H1 (cell line): Measurements from ENCODE around the gene HSPA12A. TPM values are rescaled to one million over a fixed set of nuclear protein-coding genes. Genes with fewer than 3 reads are reported as not detected.
A peak's percentile ranks its signal among the peaks of the same experiment; 100 is the strongest.

Experiments
- CTCF ChIA-PET: fragments of 300-600 bp; sonication (Branson Sonifier 250); formaldehyde crosslinking; loops from one replicate; lab custom pipeline; 2021; ENCODE audit not compliant: partially characterized antibody; lab: Charles Lee
- POLR2A ChIA-PET: fragments of 300-600 bp; sonication (Branson Sonifier 250); formaldehyde crosslinking; loops from one replicate; lab custom pipeline; 2021; ENCODE audit warnings: inconsistent platforms; ENCODE audit not compliant: partially characterized antibody; lab: Charles Lee
- DNase-seq, 2 experiments: peaks; one replicate each; pipeline versions ENCODE4 v3.0.0 to v3.0.0-alpha.2; 2010 to 2022; ENCODE audit warnings: low spot score in 2 of 2, low read depth in 1 of 2, mixed read lengths in 1 of 2
- FAIRE-seq: peaks from 2 replicates; lab custom pipeline; 2011; peaks lifted over from hg19 to GRCh38; lab: Jason Lieb, UNC
- H2AFZ ChIP-seq: 2 replicates; pipeline ENCODE4 v1.8.1; 2012; ENCODE audit warnings: low read length, inconsistent platforms
- H2AK5ac ChIP-seq: 2 replicates; pipeline ENCODE4 v1.6.1; 2013; ENCODE audit warnings: low read depth, low read length
- H2BK120ac ChIP-seq: replicated peaks from 2 replicates; pipeline ENCODE3; 2013; ENCODE audit warnings: low read depth, low read length, inconsistent platforms
- H2BK12ac ChIP-seq: 2 replicates; pipeline ENCODE4 v1.6.1; 2013; ENCODE audit warnings: low read depth, low read length
- H2BK15ac ChIP-seq: 2 replicates; pipeline ENCODE4 v1.6.1; 2013; ENCODE audit warnings: low read length
- H2BK20ac ChIP-seq: 2 replicates; pipeline ENCODE4 v1.6.1; 2013; ENCODE audit warnings: low read length
- H2BK5ac ChIP-seq: 2 replicates; pipeline ENCODE4 v1.6.1; 2013; ENCODE audit warnings: low read depth, low read length
- H3K14ac ChIP-seq: 2 replicates; pipeline ENCODE4 v1.6.1; 2013; ENCODE audit warnings: inconsistent platforms; ENCODE audit not compliant: insufficient read length
- H3K18ac ChIP-seq: 2 replicates; pipeline ENCODE4 v1.6.1; 2013; ENCODE audit warnings: low read length; ENCODE audit errors: extremely low read depth
- H3K23ac ChIP-seq: 2 replicates; pipeline ENCODE4 v1.6.1; 2013; ENCODE audit warnings: inconsistent platforms; ENCODE audit not compliant: insufficient read length
- H3K23me2 ChIP-seq: 2 replicates; pipeline ENCODE4 v1.6.1; 2013; ENCODE audit warnings: low read depth, low read length
- H3K27ac ChIP-seq: 2 replicates; pipeline ENCODE4 v1.6.1; 2011; ENCODE audit warnings: low read depth, low read length, inconsistent platforms
- H3K27me3 ChIP-seq, 4 experiments: replicated peaks in 1 of 4; 1 replicate in 1 of 4; 2 replicates in 3 of 4; pipeline versions ENCODE4 v1.6.1 to v1.8.1; 2011 to 2013; ENCODE audit warnings: low read length in 3 of 4, mild to moderate bottlenecking in 3 of 4, inconsistent platforms in 2 of 4, mixed read lengths in 2 of 4, moderate library complexity in 1 of 4; ENCODE audit not compliant: control insufficient read depth in 3 of 4, insufficient read depth in 3 of 4; ENCODE audit errors: extremely low read depth in 1 of 4
- H3K36me3 ChIP-seq, 4 experiments: 2 replicates each; pipeline versions ENCODE4 v1.6.1 to v1.8.1; 2011 to 2013; ENCODE audit warnings: mild to moderate bottlenecking in 4 of 4, low read length in 3 of 4, moderate library complexity in 2 of 4, control low read depth in 1 of 4, inconsistent platforms in 1 of 4; ENCODE audit not compliant: insufficient read depth in 4 of 4, control insufficient read depth in 2 of 4
- H3K4ac ChIP-seq: replicated peaks from 2 replicates; pipeline ENCODE3; 2013; ENCODE audit warnings: low read length, low read depth, mixed read lengths, inconsistent platforms; ENCODE audit not compliant: insufficient read length
- H3K4me1 ChIP-seq, 4 experiments: replicated peaks in 1 of 4; 1 replicate in 1 of 4; 2 replicates in 3 of 4; pipeline versions ENCODE4 v1.6.1 to v1.8.1; 2011 to 2013; ENCODE audit warnings: low read length in 3 of 4, inconsistent platforms in 2 of 4, mixed read lengths in 1 of 4; ENCODE audit not compliant: insufficient read depth in 4 of 4, control insufficient read depth in 3 of 4
- H3K4me2 ChIP-seq, 2 experiments: 2 replicates each; pipeline versions ENCODE4 v1.6.1 to v1.8.1; 2011 to 2013; ENCODE audit warnings: low read depth in 2 of 2, low read length in 2 of 2, control low read depth in 1 of 2, inconsistent platforms in 1 of 2, mild to moderate bottlenecking in 1 of 2; ENCODE audit not compliant: insufficient read depth in 1 of 2
- H3K4me3 ChIP-seq, 4 experiments: fragments of 200-600, 300-600 bp in 1 of 4; sonication (generic), shearing (Covaris generic), sonication (Bioruptor Twin) in 1 of 4; 2 replicates each; pipeline versions ENCODE4 v1.5.1 to v1.8.1; 2011 to 2016; ENCODE audit warnings: low read length in 4 of 4, low read depth in 3 of 4, control low read depth in 2 of 4, inconsistent platforms in 2 of 4, mild to moderate bottlenecking in 2 of 4, mixed read lengths in 1 of 4, moderate library complexity in 1 of 4; ENCODE audit not compliant: insufficient read depth in 2 of 4; ENCODE audit errors: extremely low read depth in 1 of 4
- H3K56ac ChIP-seq: replicated peaks from 2 replicates; pipeline ENCODE3; 2013; ENCODE audit warnings: low read depth, mild to moderate bottlenecking, mixed read lengths, low read length, inconsistent platforms; ENCODE audit not compliant: insufficient read length
- H3K79me1 ChIP-seq: 2 replicates; pipeline ENCODE4 v1.6.1; 2013; ENCODE audit warnings: low read depth, low read length, control low read depth
- H3K79me2 ChIP-seq, 2 experiments: 2 replicates each; pipeline versions ENCODE4 v1.6.1 to v1.8.1; 2012 to 2013; ENCODE audit warnings: low read length in 2 of 2, mild to moderate bottlenecking in 2 of 2, inconsistent platforms in 1 of 2; ENCODE audit not compliant: insufficient read depth in 2 of 2, control insufficient read depth in 1 of 2
- H3K9ac ChIP-seq, 4 experiments: replicated peaks in 1 of 4; 1 replicate in 1 of 4; 2 replicates in 3 of 4; pipeline versions ENCODE4 v1.6.1 to v1.8.1; 2011 to 2013; ENCODE audit warnings: low read depth in 3 of 4, low read length in 3 of 4, control low read depth in 2 of 4, mild to moderate bottlenecking in 2 of 4, moderate library complexity in 2 of 4, inconsistent platforms in 1 of 4; ENCODE audit errors: extremely low read depth in 1 of 4
- H3K9me3 ChIP-seq, 2 experiments: 2 replicates each; pipeline versions ENCODE4 v1.6.1 to v1.8.1; 2012 to 2013; ENCODE audit warnings: mild to moderate bottlenecking in 2 of 2, moderate library complexity in 2 of 2, control low read depth in 1 of 2, inconsistent platforms in 1 of 2, low read depth in 1 of 2, low read length in 1 of 2, mixed read lengths in 1 of 2; ENCODE audit not compliant: insufficient read depth in 2 of 2
- H4K20me1 ChIP-seq, 2 experiments: replicated peaks in 1 of 2; 2 replicates each; pipeline versions ENCODE3 to v1.8.1; 2011 to 2013; ENCODE audit warnings: inconsistent platforms in 2 of 2, low read length in 2 of 2, mild to moderate bottlenecking in 1 of 2; ENCODE audit not compliant: insufficient read depth in 2 of 2, control insufficient read depth in 1 of 2
- H4K5ac ChIP-seq: 2 replicates; pipeline ENCODE4 v1.6.1; 2013; ENCODE audit warnings: low read length, low read depth, mixed read lengths, inconsistent platforms; ENCODE audit not compliant: insufficient read length
- H4K8ac ChIP-seq: 2 replicates; pipeline ENCODE4 v1.8.0; 2013; ENCODE audit warnings: mild to moderate bottlenecking, moderate library complexity, low read length, inconsistent platforms; ENCODE audit not compliant: insufficient read depth; ENCODE audit errors: extremely low read depth
- H4K91ac ChIP-seq: replicated peaks from 2 replicates; pipeline ENCODE3; 2013; ENCODE audit warnings: low read length, mixed read lengths, inconsistent platforms; ENCODE audit not compliant: insufficient read length
- CHD1 ChIP-seq: IDR thresholded peaks from 2 replicates; pipeline ENCODE4 v1.6.1; 2012; ENCODE audit warnings: low read depth, low read length, improper control_type of control experiment
- EP300 ChIP-seq, 2 experiments: IDR thresholded peaks; 1 replicate in 1 of 2; 2 replicates in 1 of 2; pipeline ENCODE4 v1.6.1; 2011 to 2012; ENCODE audit warnings: low read depth in 2 of 2, low read length in 2 of 2, mild to moderate bottlenecking in 2 of 2, borderline replicate concordance in 1 of 2, inconsistent platforms in 1 of 2, moderate library complexity in 1 of 2
- FOSL1 ChIP-seq: IDR thresholded peaks from 2 replicates; pipeline ENCODE4 v1.6.1; 2011; ENCODE audit warnings: mild to moderate bottlenecking, low read depth, low read length, moderate library complexity; ENCODE audit not compliant: insufficient read depth
- JUND ChIP-seq: IDR thresholded peaks from 2 replicates; pipeline ENCODE4 v1.6.1; 2011; ENCODE audit warnings: mild to moderate bottlenecking, improper control_type of control experiment, low read length
- RNF2 ChIP-seq: fragments of 200-900, 300-1000 bp; sonication (generic); IDR thresholded peaks from 2 replicates; pipeline ENCODE4 v1.7.1; 2016; ENCODE audit warnings: borderline replicate concordance, low read depth, mild to moderate bottlenecking, antibody characterized with exemption, low read length; ENCODE audit not compliant: poor library complexity, severe bottlenecking; ENCODE audit errors: missing control alignments
- RXRA ChIP-seq: IDR thresholded peaks from 2 replicates; pipeline ENCODE4 v1.6.1; 2011; ENCODE audit warnings: low read depth, mild to moderate bottlenecking, low read length, moderate library complexity; ENCODE audit not compliant: insufficient read depth
- WGBS, 2 experiments: shearing (Covaris generic) in 1 of 2; methylation state at CpG; one replicate each; pipeline versions ENCODE4 v1.1.6 to v1.1.7; 2013 to 2015; ENCODE audit warnings: low lambda C conversion rate in 2 of 2, mixed read lengths in 2 of 2, inconsistent platforms in 1 of 2, low coverage in 1 of 2, missing lambda C conversion rate in 1 of 2; ENCODE audit not compliant: insufficient replicate concordance in 2 of 2, insufficient coverage in 1 of 2, insufficient read length in 1 of 2; ENCODE audit errors: extremely low coverage in 1 of 2, missing lambda C conversion rate in 1 of 2; 5-methylcytosine and 5-hydroxymethylcytosine counted together
- polyA plus RNA-seq, 7 experiments: library from polyadenylated mRNA; depleted of rRNA in 3 of 7; stranded (reverse) in 5 of 7; unstranded in 2 of 7; fragments of >200 nt in 5 of 7; fragments of 200-250 nt in 2 of 7; gene quantifications; 1 replicate in 5 of 7; 2 replicates in 1 of 7; 4 replicates in 1 of 7; pipeline versions ENCODE4 v1.2.1 to v1.2.3, GENCODE V29; 2011 to 2013; ENCODE audit warnings: missing spikeins in 2 of 7, mixed read lengths in 2 of 7
- total RNA-seq: library from RNA; stranded (reverse); fragmentation: NEBNext Ultra II Directional; extraction: Animal tissue kit (Norgen Biotek cat#: 25700); gene quantifications from 2 replicates; pipeline ENCODE4 v1.2.1, GENCODE V29; 2021

The HSPA12A gene
- total and polyA plus RNA-seq, 2 of the 8 experiments (the other 6 are each of a cell fraction or from before 2014, with no cell fraction given), result 3.1 to 6.9 TPM

DNA sequence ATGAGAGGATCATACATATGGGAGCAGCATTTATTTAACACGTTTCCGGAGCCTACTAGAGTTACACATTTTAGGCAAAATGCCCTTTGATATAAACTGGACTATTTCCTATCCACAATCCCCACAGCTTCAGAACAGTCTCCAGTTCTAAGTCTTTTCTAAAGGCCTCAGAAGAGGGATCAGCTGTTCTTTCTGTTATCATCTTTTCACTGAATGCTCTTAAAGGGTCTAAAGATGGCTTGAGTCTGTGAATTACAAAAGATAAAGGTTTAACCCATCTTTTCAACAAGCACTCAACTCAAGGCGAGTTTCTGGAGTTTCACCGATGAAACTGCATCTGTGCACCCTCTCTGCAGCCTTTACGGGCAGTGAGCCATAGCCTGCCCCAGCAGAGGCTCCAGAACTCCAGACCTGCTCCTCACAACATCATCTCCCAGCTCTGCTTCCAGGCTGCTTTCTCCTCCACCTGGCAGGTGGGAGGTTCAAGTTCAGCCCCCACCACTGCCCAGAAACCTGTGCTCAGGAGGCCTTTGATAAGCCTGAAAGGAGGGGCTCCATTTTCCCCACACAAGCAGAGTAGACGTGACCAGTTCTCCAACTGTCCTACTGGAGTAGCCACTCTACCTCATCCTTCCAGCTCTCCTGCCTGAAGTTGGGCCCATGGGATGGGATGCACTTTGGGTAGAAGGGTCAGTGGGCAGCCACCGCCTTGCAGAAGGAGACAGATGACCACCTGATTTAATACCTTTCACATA, 53.4 kb downstream of the HSPA12A start:
- 91% methylated on average over 7 of the region's 7 CpGs; no CpG with 5 or more reads in 1 of the 2 experiments for WGBS, 2 experiments
- ChIA-PET CTCF (interaction anchor here (0.7 to 12.9 kb wide), 19 partner anchors 11 to 486 kb away, joined by 3 to 223 read pairs (median 3); no protein-coding TSS in a partner anchor), POLR2A (interaction anchor here (1.1 to 1.4 kb wide), 2 partner anchors 13 to 17 kb away, joined by 3 to 4 read pairs; no protein-coding TSS in a partner anchor)
- Histone ChIP-seq H3K4me2 (no peak overlapping the region), H2BK15ac (no peak overlapping the region), H3K9ac (no peak overlapping the region), H2BK120ac (no peak overlapping the region), H3K4me3 (no peak overlapping the region), H3K79me2 (no peaks in the 10 kb centered on the region), H3K36me3 (no peaks in the 10 kb centered on the region), H2BK20ac (0 out of 2 replicates have a peak overlapping the region, but pooled peaks have one; percentile 32), H4K8ac (no peak overlapping the region), H4K5ac (no peak overlapping the region), H3K56ac (no peak overlapping the region), H3K23me2 (no peaks in the 10 kb centered on the region), H3K27ac (no peak overlapping the region), H3K14ac (no peak overlapping the region), H3K9me3 (no peaks in the 10 kb centered on the region), H2AFZ (no peak overlapping the region), H3K23ac (no peak overlapping the region), H2AK5ac (no peak overlapping the region), H4K91ac (no peak overlapping the region), H2BK5ac (no peak overlapping the region), H3K18ac (no peak overlapping the region), H3K4me1 (peaks cover under 1 to 9% (median 4%) of the 10 kb centered on the region in 4 experiments; a peak in 6 of 7 replicates), H2BK12ac (no peak overlapping the region), H3K79me1 (no peaks in the 10 kb centered on the region), H3K4ac (no peak overlapping the region), H3K27me3 (no peaks in the 10 kb centered on the region; a peak in 3 of 7 replicates), H4K20me1 (no peaks in the 10 kb centered on the region)
- no peak for TF ChIP-seq CHD1
- TF ChIP-seq FOSL1, result no peak
- no peak for TF ChIP-seq RNF2
- TF ChIP-seq EP300 (IDR thresholded peaks at IDR 0.05; ENCODE audit: borderline replicate concordance in 1 of 2, low read depth in 2 of 2, low read length in 2 of 2), result no peak
- TF ChIP-seq RXRA, result no peak
- TF ChIP-seq JUND, result no peak
- FAIRE-seq (no peak), DNase-seq (no peak)
